Retinal pigment epithelial cell (primary cell): ENCODE results near the gene GRK2.

Source experiments
- DNase-seq: peaks from one replicate; pipeline ENCODE4 v3.0.0-alpha.2; 2010; ENCODE audit warnings: low read depth
- H3K4me3 ChIP-seq: 2 replicates; pipeline ENCODE4 v1.5.1; 2011; ENCODE audit warnings: mild to moderate bottlenecking, low read length, control low read depth, moderate library complexity
- CTCF ChIP-seq: conservative IDR thresholded peaks from 2 replicates; pipeline ENCODE4 v1.5.1; 2011; ENCODE audit warnings: low read depth, low read length, control low read depth, inconsistent platforms

GRK2 gene

DNA sequence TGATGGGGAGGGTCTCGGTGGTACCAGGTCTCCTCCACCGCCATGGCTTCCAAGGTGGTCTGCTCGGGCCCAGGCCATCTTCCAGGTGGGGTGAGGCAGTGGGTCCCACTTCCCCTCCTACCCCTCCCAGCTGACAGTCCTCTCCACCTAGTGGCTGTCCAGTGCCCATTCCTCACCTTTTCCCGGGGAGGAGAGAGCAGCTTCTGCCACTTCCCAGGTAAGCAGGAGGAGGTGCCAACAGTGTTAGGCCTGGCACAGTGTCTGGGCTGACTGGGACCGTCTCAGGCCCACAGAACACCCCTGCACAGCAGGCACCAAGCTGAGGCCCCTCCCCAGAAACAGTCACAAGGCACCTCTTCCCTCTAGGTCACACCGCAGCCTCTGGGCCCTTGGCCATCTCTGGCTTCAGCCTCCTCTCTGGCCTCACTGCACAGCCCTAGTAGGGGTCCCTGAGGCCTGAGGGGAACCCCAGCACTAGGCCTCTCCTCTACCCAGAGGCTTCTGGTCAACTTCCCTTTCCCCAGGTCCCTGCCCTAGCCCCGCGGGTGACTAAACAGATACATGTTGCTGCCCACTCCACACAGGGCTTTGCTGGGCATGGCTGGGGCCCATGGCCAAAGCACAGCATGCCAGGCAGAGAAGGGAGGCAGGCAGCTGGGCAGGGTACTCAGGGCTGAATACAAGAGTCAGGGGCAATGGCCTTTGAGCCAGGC lies 20.5 kb downstream of the GRK2 start:
- H3K4me3 ChIP-seq = no peak overlapping the region
- DNase-seq = no peak

DNA sequence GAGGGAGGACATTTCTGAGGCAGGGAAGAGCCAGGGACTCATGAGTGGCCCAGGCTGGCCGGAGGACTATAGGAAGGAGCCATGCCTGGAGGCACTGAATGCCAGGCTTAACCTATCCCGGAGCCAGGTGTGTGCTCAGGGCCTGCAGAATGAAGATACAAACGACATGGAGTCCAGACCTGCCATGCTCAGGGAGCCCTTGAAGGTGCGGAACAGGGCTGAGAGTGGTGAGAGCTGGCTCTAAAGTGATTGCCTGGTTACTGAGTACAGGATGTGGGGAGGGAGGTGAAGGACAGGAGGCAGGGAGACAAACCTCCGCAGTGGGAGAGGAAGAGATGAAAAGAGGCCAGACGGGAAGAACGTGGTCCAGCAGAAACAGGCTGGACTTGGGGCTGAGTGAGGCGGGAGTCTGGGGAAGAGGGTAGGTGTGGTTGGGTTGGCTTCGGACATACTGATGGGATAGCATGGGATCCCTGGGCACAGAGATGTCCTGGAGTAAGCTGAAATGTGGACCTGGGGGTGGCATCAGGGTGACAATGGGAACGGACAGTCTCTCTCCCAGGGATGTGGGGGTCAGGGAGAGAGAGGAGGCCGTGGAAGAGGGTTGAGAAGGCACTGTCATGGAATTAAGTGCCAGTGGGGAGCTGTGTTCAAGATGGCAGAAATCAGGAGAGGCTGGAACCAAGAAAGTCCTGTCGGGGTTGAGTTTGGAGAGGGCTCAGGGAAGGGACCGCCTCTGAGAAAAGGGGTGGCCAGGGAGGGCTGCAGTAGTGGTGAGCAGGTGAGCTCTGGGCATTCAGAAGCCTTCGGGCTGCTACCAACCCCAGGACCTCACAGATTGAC lies 21.3 kb downstream of the GRK2 start:
- TF ChIP-seq CTCF = no peak
- no peak overlapping the region for H3K4me3 ChIP-seq
- no peak for DNase-seq

More for the DNA sequence above, 20.5 kb downstream of the GRK2 start:
- no peak for TF ChIP-seq CTCF

- no peak for TF ChIP-seq CTCF
- DNase-seq = no peak
- H3K4me3 ChIP-seq = peak overlapping the region; percentile 64
Measured at GRCh38 chr11:67288198-67288451, 21.9 kb downstream of the GRK2 start.

GRCh38 chr11:67288452-67289225 lies 22.4 kb downstream of the GRK2 start:
- TF ChIP-seq CTCF = peak; percentile 16
- DNase-seq = no peak
- peak overlapping the region; percentile 64 for H3K4me3 ChIP-seq

- no peak for TF ChIP-seq CTCF
- DNase-seq = no peak
- peak within 1 kb of the TSS; percentile 71 for H3K4me3 ChIP-seq
Measured at GRCh38 chr11:67289226-67289650, 23.0 kb downstream of the GRK2 start, which contains the start of gene ANKRD13D. Gene ANKRD13D, plus strand, starts transcription at chr11:67289303. Its CDS starts 158 bp downstream, at chr11:67289461.

DNA sequence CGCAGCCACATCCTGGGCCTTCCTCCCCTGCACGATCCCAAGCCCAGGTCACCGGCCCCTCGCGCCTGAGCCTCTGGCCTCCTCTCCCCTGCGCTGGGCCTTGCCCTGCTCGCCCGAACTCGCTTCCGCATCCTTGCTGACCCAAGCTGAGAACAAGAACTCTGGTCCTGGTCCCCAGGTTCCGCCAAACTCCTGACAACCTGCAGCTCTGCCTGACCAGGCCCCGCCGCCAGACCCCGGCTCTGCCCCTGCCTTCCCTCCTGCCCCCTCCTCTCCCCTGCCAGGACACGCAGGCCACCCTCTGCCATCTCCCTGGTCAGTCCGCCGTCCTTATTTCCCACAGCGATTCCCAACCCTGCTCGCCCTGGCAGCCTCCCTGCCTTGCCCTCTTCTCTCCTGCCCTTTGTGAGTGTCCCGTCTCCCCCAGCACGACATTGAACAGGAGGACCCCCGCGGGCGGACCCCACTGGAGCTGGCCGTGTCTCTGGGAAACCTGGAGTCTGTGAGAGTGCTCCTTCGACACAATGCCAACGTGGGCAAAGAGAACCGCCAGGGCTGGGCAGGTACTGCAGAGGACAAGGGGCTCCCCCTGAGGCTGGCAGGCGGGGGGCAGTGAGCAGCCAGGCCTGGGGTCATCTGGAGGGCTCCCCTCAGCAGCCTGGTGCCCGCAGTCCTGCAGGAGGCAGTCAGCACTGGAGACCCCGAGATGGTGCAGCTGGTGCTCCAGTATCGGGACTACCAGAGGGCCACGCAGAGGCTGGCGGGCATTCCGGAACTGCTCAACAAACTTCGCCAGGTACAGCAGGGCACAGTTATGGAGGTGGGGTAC lies 23.6 kb downstream of the GRK2 start:
- DNase-seq = no peak
- H3K4me3 ChIP-seq = peak overlapping the region; percentile 71
- no peak for TF ChIP-seq CTCF
